Muscle of arm (tissue), 12 donors: Measurements from ENCODE around the gene ZG16B. TPM values are rescaled to one million over a fixed set of nuclear protein-coding genes. Genes with fewer than 3 reads are reported as not detected.

ENCODE experiments used
- DNase-seq: peaks from one replicate; pipeline ENCODE4 v3.0.0-alpha.2; 2013
- polyA plus RNA-seq, 12 donors: library from polyadenylated mRNA; unstranded; fragments of 120-200 nt; gene quantifications; one replicate each; pipeline ENCODE4 v1.2.1, GENCODE V29; 2013; ENCODE audit not compliant: insufficient read length in 12 of 12

The ZG16B gene
- polyA plus RNA-seq, 12 donors = 0.23 to 0.97 (median 0.37) TPM; not detected in 5

DNA sequence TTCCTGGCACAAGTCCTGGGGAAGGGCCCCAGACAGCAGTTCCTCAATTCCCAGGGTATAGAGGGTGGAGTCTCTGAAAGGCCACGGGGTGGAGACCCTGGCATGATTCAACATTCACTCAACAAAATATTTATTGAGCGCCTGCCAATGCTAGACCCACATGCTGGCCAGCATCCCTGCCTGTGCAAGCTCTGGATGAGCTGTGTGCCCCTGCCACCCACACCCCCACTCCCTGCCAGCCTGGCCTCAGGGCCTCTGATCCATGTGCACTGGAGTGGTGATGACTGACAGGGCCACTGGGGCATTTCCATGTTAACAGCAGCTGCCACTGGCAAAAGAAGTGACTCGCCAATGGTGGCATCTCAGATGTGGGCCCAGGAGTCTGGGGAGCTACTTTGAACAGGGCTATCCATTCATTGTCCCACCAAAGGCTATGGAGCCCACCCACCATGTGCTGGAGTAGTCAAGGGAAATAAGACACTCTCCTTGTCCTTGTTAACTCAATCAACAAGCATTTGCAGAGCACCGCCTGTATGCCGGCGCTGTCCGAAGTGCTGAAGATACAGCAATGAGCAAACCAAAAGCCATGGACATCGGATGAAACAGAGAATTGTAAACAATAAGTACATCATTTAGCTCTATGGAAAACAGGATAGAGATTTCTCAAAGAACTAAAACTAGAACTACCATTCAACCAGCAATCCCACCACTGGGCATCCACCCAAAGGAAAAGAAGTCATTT is 30.9 kb downstream of the ZG16B start:
- no peak for DNase-seq

- DNase-seq = no peak
Observed at GRCh38 chr16:2865651-2866050, 35.5 kb downstream of the ZG16B start.

- DNase-seq = no peak
Observed at GRCh38 chr16:2866431-2866830, 36.3 kb downstream of the ZG16B start.

DNA sequence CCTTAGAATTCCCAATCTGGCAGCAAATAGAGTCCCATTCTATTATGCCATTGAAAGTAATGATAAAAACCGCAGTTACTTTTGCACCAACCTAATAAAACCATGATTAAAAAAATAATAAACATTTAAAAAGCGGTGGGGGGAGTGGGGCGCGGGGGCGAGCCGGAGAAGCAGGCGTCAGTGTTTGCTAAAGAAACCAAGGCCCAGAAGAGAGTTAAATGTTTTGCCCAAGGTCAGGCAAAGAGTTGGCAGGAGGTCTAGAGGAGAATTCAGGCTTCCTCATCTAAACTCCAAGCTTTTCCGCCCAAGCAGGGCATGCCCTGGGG is 37.5 kb downstream of the ZG16B start:
- no peak for DNase-seq

DNA sequence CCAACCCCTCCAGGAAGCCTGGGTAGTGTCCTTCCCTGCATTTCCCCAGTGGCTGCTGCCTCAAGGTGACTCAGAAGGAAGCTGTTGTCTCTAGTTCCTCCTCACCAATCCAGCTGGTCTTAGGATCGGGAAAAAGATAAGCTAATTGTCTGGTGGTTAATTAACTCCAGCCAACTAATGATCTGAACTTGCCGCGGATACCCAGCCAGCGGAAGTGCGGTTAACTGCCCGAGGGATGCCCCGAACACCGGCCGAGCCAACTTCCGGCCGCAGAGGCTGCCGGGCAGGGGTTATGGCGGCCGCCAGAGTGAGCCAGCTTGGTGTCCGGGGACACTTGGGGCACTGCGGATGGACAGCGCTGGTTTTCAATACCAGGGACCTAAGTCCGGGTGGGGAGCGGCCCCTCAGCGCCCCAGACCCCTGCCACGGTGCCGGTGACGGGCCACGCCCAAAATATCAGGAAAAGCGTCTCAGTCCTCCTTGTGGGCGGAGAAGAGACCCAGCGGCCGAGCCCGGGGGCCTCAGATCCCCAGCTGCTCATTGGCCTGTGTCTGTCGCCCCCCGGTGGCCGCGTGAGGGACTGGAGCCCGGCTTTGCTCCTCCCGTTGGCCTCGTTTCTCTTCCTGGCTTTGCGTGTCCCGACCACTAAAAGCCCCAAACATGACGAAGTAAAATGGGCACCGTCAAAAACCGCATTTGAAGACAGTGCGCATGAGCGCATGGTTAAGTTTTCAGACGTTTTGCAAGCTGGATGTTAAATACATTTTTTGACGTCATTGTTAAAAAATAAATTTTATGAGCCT is 38.1 kb downstream of the ZG16B start:
- peak; percentile 92 for DNase-seq

DNA sequence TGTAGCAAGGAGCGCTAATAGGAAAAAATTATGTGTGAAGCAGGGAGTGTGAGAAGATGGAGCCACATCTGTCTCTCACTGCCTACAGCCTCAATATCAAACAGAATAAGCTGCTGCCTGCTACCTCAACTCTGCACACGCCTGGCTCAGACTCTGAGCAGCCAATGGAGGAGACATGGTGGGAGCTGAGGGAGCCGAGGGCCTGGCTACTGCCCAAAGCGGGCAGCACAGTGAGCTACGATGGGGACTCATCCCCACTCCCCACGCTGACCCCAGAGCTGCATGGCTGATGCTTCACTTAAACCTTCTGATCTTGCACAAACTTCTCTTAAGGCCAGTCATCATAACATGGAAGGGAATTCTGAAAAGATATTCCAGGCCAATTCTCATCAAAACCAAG is 41.8 kb downstream of the ZG16B start:
- no peak for DNase-seq

- DNase-seq = no peak
Observed at GRCh38 chr16:2874032-2874911, 44.2 kb downstream of the ZG16B start.

DNA sequence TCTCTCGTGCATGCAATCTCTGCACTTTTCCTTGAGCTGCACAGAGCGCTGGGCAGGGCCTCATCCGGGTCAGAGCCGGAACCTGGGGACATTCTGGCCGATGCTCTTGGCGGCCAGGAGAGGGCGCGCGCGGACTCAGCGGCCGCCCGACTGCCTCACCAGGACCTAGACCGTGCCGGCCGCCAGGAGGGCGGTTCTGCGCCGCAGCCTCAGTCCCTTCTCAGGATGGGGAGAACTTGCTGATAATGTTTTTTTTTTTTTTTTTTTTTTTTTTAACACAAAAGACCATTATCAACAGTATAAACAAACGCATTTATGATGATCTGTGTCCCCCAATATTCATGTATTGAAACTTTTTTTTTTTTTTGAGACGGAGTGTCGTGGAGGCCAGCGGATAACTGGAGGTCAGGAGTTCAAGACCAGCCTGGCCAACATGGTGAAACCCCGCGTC is 44.8 kb downstream of the ZG16B start:
- DNase-seq = peak; percentile 79

DNA sequence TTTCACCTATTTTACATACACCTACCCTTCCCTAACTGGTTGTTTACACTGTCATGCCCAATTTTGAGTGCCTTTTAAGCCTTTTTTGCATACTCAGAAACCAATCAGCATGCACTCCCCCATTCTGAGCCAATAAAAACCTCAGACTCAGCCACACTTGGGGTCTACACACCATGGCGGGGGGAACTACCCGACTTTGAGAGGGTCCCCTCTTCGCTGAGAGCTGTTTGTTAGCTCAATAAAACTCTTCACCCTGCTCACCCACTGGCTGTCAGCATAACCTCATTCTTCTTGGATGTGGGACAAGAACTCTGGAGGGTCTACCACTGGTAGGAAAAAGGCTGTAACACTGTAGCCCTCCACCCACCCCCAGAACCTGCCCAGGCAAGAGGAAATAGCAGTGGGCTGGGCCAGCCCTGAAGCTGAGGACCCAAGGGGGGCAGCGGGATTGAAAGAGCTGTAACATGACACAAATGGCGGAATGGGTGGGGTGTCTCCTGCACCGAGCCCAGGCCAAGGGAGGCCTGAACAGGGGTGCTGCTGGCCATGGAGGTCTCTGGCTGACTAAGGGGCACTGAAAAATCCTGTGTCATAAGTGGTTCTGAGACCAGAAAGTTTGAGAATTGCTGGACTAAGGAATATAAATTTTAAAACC is 49.9 kb downstream of the ZG16B start:
- no peak for DNase-seq

Other genes starting within 250 kb of the ZG16B start
- 10 to 100 TPM in 11 of 12 donors, not detected in 1; 18.0 to 26.1 (median 21.0) TPM for gene KCTD5, start 147.8 kb upstream of the ZG16B start, polyA plus RNA-seq
- 1 to 10 TPM in 7 of 12 donors, under 1 TPM in 3, not detected in 2; 0.87 to 1.8 (median 1.2) TPM for gene PRSS27, start 110.1 kb upstream of the ZG16B start, polyA plus RNA-seq
- gene SRRM2, start 77.7 kb upstream of the ZG16B start, polyA plus RNA-seq = 1,000 to 10,000 TPM in 1 of 12 donors, 100 to 1,000 TPM in 11; 311 to 1,481 (median 496) TPM
- gene ELOB, start 53.0 kb upstream of the ZG16B start, polyA plus RNA-seq = 100 to 1,000 TPM in 10 of 12 donors, 10 to 100 TPM in 1, not detected in 1; 77.3 to 189 (median 135) TPM
- gene PRSS33, start 42.7 kb upstream of the ZG16B start, polyA plus RNA-seq = not detected
- not detected for gene PRSS41, start 31.8 kb upstream of the ZG16B start, polyA plus RNA-seq
- gene PRSS21, start 13.1 kb upstream of the ZG16B start, polyA plus RNA-seq = under 1 TPM in 3 of 12 donors, not detected in 9; 0.18 to 0.46 (median 0.19) TPM
- gene PRSS22, start 27.9 kb downstream of the ZG16B start, polyA plus RNA-seq = 1 to 10 TPM in 2 of 12 donors, under 1 TPM in 2, not detected in 8; 0.13 to 2.1 (median 1.3) TPM
- 10 to 100 TPM in 11 of 12 donors, not detected in 1; 11.6 to 40.5 (median 15.6) TPM for gene FLYWCH2, start 52.9 kb downstream of the ZG16B start, polyA plus RNA-seq
- gene FLYWCH1, start 81.6 kb downstream of the ZG16B start, polyA plus RNA-seq = 10 to 100 TPM in 11 of 12 donors, not detected in 1; 11.7 to 27.5 (median 18.3) TPM
- gene KREMEN2, start 134.0 kb downstream of the ZG16B start, polyA plus RNA-seq = 10 to 100 TPM in 2 of 12 donors, 1 to 10 TPM in 9, not detected in 1; 2.6 to 37.4 (median 5.2) TPM
- 10 to 100 TPM in 2 of 12 donors, 1 to 10 TPM in 9, not detected in 1; 4.8 to 16.7 (median 6.4) TPM for gene PAQR4, start 139.0 kb downstream of the ZG16B start, polyA plus RNA-seq
- gene PKMYT1, start 150.1 kb downstream of the ZG16B start, polyA plus RNA-seq = 10 to 100 TPM in 7 of 12 donors, 1 to 10 TPM in 4, not detected in 1; 7.3 to 22.6 (median 11.2) TPM
- gene CLDN9, start 182.6 kb downstream of the ZG16B start, polyA plus RNA-seq = 1 to 10 TPM in 8 of 12 donors, under 1 TPM in 3, not detected in 1; 0.39 to 5.2 (median 2.0) TPM
- gene CLDN6, start 187.9 kb downstream of the ZG16B start, polyA plus RNA-seq = 1 to 10 TPM in 3 of 12 donors, under 1 TPM in 7, not detected in 2; 0.26 to 9.1 (median 0.41) TPM
- gene TNFRSF12A, start 190.1 kb downstream of the ZG16B start, polyA plus RNA-seq = 100 to 1,000 TPM in 1 of 12 donors, 10 to 100 TPM in 10, not detected in 1; 17.2 to 159 (median 35.9) TPM
- gene HCFC1R1, start 193.6 kb downstream of the ZG16B start, polyA plus RNA-seq = 100 to 1,000 TPM in 7 of 12 donors, 10 to 100 TPM in 4, not detected in 1; 82.4 to 162 (median 104) TPM
- 100 to 1,000 TPM in 1 of 12 donors, 10 to 100 TPM in 11; 14.4 to 839 (median 18.9) TPM for gene THOC6, start 193.7 kb downstream of the ZG16B start, polyA plus RNA-seq
- 1 to 10 TPM in 4 of 12 donors, not detected in 8; 1.0 to 7.7 (median 2.8) TPM for gene BICDL2, start 206.6 kb downstream of the ZG16B start, polyA plus RNA-seq
- gene MMP25, start 216.3 kb downstream of the ZG16B start, polyA plus RNA-seq = 1 to 10 TPM in 10 of 12 donors, not detected in 2; 1.1 to 5.9 (median 2.0) TPM
- gene IL32, start 235.3 kb downstream of the ZG16B start, polyA plus RNA-seq = 100 to 1,000 TPM in 7 of 12 donors, 10 to 100 TPM in 4, not detected in 1; 34.5 to 228 (median 112) TPM